IMR-90 (cell line): ENCODE data around the gene PPFIA1.

Experiments
- BHLHE40 ChIP-seq: fragments of 150-350 bp; IDR thresholded peaks from 2 replicates; pipeline ENCODE4 v1.6.1; 2016; ENCODE audit warnings: mild to moderate bottlenecking, low read depth, low read length
- FOS ChIP-seq: fragments of 150-350 bp; IDR thresholded peaks from 2 replicates; pipeline ENCODE4 v1.6.1; 2016; ENCODE audit warnings: low read depth, low read length
- MAFK ChIP-seq: IDR thresholded peaks from 2 replicates; pipeline ENCODE4 v1.6.1; 2012; ENCODE audit warnings: low read depth, low read length, improper control_type of control experiment
- MXI1 ChIP-seq: IDR thresholded peaks from 2 replicates; pipeline ENCODE4 v1.6.1; 2012; ENCODE audit warnings: low read depth, mild to moderate bottlenecking, low read length, moderate library complexity, borderline replicate concordance
- POLR2A ChIP-seq: IDR thresholded peaks from 2 replicates; pipeline ENCODE4 v1.6.1; 2012; ENCODE audit warnings: mild to moderate bottlenecking, low read depth, low read length
- RAD21 ChIP-seq: IDR thresholded peaks from 2 replicates; pipeline ENCODE4 v1.6.1; 2012; ENCODE audit warnings: low read length, improper control_type of control experiment
- RFX5 ChIP-seq: IDR thresholded peaks from 2 replicates; pipeline ENCODE4 v1.8.0; 2012; ENCODE audit warnings: low read depth, mild to moderate bottlenecking, low read length, moderate library complexity
- SMC3 ChIP-seq: fragments of 150-350 bp; IDR thresholded peaks from 2 replicates; pipeline ENCODE4 v1.6.1; 2016; ENCODE audit warnings: low read depth, mild to moderate bottlenecking, antibody characterized with exemption, low read length, moderate library complexity
- TF ChIP-seq, protein P1 (sequence below): fragments of 150-350 bp; IDR thresholded peaks from 2 replicates; pipeline ENCODE4 v1.6.1; 2017; ENCODE audit warnings: mild to moderate bottlenecking, antibody characterized with exemption, low read length, low read depth
- TF ChIP-seq, protein P2 (sequence below): conservative IDR thresholded peaks from 2 replicates; pipeline ENCODE4 v1.5.1; 2012; ENCODE audit warnings: mild to moderate bottlenecking, low read depth, low read length, improper control_type of control experiment
- TF ChIP-seq, protein P3 (sequence below): fragments of 150-350 bp; IDR thresholded peaks from 2 replicates; pipeline ENCODE4 v1.6.1; 2016; ENCODE audit warnings: low read depth, mild to moderate bottlenecking, low read length, moderate library complexity, borderline replicate concordance

- TF ChIP-seq, protein P1, sequence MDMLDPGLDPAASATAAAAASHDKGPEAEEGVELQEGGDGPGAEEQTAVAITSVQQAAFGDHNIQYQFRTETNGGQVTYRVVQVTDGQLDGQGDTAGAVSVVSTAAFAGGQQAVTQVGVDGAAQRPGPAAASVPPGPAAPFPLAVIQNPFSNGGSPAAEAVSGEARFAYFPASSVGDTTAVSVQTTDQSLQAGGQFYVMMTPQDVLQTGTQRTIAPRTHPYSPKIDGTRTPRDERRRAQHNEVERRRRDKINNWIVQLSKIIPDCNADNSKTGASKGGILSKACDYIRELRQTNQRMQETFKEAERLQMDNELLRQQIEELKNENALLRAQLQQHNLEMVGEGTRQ, result no peak
- no peak for TF ChIP-seq RFX5
- no peak for TF ChIP-seq RAD21
- no peak for TF ChIP-seq POLR2A
- TF ChIP-seq, protein P2, sequence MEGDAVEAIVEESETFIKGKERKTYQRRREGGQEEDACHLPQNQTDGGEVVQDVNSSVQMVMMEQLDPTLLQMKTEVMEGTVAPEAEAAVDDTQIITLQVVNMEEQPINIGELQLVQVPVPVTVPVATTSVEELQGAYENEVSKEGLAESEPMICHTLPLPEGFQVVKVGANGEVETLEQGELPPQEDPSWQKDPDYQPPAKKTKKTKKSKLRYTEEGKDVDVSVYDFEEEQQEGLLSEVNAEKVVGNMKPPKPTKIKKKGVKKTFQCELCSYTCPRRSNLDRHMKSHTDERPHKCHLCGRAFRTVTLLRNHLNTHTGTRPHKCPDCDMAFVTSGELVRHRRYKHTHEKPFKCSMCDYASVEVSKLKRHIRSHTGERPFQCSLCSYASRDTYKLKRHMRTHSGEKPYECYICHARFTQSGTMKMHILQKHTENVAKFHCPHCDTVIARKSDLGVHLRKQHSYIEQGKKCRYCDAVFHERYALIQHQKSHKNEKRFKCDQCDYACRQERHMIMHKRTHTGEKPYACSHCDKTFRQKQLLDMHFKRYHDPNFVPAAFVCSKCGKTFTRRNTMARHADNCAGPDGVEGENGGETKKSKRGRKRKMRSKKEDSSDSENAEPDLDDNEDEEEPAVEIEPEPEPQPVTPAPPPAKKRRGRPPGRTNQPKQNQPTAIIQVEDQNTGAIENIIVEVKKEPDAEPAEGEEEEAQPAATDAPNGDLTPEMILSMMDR, result no peak
- no peak for TF ChIP-seq MXI1
- no peak for TF ChIP-seq BHLHE40
- no peak for TF ChIP-seq FOS
- TF ChIP-seq SMC3, result no peak
- TF ChIP-seq MAFK, result no peak
- TF ChIP-seq, protein P3, sequence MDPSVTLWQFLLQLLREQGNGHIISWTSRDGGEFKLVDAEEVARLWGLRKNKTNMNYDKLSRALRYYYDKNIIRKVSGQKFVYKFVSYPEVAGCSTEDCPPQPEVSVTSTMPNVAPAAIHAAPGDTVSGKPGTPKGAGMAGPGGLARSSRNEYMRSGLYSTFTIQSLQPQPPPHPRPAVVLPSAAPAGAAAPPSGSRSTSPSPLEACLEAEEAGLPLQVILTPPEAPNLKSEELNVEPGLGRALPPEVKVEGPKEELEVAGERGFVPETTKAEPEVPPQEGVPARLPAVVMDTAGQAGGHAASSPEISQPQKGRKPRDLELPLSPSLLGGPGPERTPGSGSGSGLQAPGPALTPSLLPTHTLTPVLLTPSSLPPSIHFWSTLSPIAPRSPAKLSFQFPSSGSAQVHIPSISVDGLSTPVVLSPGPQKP, result no peak
These were observed 138.9 kb downstream of the PPFIA1 start for GRCh38 chr11:70409437-70409836.
